ENCODE measurements around the gene NAALADL2.
"Not testable (repeated sequence)": the region's sequence is repeated elsewhere in the genome, so short reads cannot be mapped to it uniquely, and the experiment has no call there.

NAALADL2 gene

DNA sequence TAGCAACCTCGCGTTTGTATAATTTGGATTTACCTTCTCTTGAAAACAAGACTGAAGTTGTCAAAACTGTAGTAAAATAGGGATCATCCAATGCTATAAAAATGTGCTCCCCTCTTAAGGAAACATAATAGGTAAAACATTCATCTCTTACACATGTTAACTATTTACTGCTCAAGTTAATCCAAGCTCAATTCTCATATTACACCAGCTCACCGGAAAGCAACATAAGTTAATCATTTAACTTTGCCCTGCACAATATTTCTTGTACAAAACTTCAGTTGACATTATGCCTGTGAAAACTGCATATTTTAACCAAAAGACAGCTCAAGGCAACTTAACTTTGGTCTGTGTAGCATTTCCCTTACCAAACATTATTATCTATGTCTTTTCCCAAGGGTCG, 634.2 kb downstream of the NAALADL2 start:
- no peak for DNase-seq (ENCODE audit: low spot score)

DNA sequence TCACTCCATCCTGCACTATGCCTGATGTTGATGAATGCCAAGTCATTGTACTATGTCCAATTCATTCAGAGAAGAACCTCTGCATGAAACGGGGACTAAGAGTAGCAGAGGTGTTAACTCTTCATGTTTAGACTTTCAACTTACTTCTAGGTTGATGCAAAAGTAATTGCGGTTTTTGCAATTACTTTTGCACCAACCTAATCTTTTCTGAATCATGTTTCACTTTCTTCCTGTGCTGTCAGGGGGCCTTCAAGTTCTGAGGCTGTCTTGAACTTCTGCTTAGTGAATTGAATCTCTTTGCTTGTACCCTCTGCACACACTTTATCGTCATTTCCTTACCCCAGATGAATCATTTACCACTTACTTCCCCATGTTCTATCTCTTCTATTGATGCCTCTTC, 636.2 kb downstream of the NAALADL2 start:
- DNase-seq (ENCODE audit: low spot score), result no peak

DNA sequence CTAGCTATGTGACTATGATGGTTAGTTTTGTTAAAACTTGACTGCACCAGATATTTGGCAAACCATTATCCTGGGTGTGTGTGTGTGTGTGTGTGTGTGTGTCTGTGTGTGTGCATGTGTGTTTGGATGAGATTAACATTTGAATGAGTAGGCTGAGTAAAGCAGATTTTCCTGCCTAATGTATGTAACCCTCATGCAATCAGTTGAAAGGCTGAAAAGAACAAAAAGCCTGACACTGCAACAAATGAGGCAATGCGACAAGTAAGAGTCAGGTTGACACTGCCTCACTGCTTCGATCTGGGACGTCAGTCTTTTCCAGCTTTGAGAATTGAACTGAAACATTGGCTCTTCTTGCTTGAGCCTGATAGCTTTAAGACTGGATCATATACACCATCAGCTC, 643.0 kb downstream of the NAALADL2 start:
- no peak for DNase-seq (ENCODE audit: low spot score)

DNA sequence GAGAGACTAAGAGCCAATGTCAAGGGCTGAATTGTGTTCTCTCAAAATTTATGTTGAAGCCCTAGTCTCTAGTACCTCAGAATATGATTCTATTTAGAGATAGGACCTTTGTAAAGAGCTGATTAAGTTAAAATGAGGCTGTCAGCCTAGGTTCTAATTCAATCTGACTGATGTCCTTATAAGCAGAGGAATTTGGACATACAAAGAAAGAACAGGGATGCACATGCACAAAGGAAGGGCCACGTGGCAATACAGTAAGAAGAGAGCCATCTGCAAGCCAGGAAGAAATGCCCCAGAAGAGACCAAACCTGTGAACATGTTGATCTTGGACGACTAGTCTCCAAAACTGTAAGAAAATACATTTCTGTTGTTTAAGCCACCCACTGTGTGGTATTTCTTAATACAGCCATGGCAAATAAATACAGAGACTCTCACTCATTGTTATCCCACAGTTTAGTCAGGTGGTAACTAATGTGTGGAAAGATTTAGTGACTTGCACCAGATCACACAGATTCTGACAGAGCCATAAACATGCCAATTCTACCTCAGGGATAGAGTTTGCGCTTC, 652.2 kb downstream of the NAALADL2 start:
- DNase-seq (ENCODE audit: low spot score), result no peak

DNA sequence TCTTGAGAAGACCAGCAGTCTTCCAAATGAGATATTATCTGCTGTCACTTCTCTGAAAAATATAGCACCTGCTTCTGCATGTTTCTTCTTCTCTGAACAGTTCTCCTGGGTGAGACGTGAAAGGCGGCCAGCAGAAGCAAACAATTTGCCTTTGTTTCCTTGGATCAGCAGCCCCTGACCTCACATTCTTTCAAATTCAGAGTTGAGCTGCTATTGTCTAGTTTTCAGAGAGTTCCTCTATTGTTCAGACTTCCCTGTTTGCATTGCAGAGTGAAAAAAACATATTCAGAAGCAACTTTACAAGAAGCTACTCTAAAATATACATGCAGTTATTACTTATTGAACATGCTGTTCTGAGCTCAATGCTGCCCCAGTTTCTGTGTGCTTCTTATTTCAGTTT, 653.6 kb downstream of the NAALADL2 start:
- no peak for DNase-seq (ENCODE audit: low spot score)

DNA sequence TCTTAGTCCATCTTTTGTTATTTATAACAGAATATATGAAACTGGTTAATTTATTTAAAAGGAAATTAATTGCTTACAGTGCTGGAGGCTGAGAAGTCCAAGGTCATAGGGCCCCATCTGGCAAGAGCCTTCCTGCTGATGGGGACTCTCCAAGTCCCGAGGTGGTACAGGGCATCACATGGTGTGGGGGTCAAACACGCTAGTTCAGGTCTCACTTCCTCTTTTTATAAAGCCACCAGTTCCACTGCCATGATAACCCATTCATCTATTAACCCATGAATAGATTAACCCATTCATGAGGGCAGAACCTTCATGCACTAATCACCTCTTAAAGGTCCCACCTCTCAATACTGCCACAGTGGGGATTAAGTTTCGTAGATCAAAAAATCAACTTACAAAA, 659.3 kb downstream of the NAALADL2 start:
- DNase-seq (ENCODE audit: low spot score), result no peak

DNA sequence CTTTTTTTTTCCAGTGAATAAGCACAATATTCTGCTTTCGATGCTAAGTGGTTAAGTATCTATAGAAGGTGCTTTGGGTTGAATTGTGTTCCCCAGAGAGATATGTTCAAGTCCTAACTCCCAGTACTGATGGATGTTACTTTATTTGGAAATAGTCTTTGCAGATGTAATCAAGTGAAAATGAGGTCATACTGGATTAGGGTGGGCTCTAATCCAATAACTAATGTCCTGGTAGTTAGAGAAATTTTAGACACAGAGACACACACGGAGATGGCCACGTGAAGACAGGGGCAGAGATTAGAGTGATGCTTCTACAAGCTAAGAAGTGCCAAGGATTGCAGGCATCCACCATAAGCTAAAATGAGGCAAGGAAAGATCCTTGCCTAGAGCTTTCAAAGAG, 662.3 kb downstream of the NAALADL2 start:
- no peak for DNase-seq (ENCODE audit: low spot score)

DNA sequence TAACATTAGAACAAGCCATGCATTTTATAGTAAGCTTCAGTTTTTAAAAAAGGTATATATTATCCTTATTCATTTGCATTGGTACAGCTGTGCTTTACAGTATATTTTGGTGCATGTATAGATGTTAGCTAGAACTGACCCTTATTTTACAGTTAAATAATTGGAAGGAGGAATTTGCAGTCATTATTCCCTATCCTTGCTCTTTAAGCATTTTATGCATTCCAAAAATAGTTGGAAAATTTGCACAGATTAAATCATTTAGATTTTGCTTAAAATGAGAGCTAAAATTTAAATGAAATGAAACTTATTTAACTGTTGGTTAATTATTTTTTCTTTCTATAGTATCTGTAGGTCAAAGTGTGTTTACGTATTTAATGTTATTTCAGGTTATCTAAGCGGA, 667.1 kb downstream of the NAALADL2 start:
- DNase-seq (ENCODE audit: low spot score), result no peak

DNA sequence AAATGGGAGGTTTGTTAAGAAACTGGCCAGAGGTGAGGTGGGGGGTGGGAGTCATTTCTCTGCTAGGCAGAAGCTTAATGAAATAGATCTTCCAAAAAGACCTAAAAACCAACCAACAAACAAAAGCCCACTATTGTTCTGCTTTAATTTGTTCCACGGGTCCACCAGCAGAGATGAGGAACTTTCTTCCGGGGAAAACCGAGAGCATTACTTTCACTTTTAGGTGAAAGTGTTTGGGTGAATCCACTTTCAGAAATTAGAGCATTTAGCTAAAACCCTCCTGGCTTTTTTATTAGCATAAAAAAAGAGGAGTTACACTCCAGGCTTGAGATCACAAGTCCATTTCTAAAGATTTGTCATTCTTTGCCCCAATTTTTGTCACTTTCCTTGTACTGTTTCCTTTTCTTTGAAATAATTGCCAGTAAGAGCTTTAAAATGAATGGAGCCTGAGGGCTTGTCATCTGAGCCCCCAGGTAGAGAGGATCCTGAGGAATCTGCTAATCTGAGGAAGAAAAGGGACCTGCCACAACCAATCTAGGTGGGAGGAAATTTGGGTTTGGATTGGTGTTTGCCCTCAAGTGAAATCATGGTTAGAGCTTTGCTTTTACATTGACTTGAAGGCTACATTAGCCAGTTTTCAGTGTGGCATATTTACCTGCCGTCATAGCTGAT, 667.6 kb downstream of the NAALADL2 start:
- DNase-seq (ENCODE audit: low spot score), result no peak

DNA sequence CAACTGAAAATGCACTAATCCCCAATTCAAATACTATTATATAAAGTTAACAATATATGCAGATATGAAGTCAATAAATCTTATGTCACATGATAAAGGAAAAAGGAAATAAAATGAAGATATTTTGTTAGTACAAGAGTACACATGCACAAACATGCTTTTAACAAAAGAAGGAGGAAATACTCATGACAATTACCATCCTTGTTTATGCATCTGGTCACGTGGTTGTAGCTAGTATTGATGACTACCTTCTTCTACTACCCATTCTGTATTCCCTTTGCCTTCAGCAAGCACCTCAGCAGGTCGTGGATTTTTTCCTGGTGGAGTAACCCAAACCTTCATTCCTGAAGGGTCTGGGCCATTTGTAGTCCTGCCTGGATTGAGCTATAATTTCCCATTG, 669.6 kb downstream of the NAALADL2 start:
- not testable (repeated sequence) for DNase-seq (ENCODE audit: low spot score)

DNA sequence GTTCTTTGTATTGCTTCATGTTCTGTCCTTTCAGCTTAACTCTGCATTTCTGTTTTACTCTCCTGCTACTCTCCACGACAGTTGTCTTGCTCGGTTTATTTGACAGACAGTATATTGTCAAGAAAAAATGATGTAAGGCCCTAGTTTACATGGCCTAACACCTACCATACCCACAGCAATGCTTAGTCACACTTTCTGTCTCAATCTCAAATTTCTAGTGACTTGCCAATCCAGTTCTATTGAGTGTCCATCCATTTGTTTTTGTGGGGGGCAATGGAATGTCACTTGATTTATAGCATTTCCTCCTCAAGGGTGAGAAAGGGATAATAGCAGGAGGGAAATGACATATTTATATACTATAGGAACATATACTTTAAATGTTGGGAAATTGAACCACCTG, 676.2 kb downstream of the NAALADL2 start:
- DNase-seq (ENCODE audit: low spot score), result no peak

DNA sequence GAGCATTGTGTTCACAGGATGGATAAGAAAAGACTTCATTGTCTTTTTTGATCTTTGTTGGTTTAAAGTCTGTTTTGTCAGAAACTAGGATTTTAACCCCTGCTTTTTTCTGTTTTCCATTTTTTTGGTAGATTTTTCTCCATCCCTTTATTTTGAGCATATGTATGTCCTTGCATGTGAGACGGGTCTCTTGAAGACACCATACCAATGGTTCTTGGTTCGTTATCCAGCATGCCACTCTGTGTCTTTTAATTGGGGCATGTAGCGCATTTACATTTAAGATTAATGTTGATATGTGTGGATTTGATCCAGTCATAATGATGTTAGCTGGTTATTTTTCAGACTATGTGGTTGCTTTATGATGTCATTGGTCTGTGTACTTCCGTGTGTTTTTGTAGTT, 687.0 kb downstream of the NAALADL2 start:
- no peak for DNase-seq (ENCODE audit: low spot score)

DNA sequence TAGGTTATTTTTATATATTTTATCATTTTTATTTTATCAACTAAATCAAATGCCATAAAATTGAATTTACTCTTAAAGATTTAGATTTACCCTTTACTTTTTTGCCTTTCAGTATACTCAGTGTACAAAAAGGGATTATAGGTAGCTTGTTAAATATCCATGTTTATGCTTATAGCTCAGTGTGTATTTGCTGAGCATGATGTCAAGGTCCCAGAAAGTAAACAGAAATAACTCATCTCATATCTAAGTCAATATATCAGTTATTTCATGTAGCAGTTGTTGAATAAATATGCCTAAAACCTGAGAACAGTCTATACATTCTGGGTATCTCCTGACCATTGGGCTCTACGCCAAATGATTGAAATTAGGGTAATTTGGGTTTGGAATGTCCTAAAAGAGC, 693.8 kb downstream of the NAALADL2 start:
- no peak for DNase-seq (ENCODE audit: low spot score)

DNA sequence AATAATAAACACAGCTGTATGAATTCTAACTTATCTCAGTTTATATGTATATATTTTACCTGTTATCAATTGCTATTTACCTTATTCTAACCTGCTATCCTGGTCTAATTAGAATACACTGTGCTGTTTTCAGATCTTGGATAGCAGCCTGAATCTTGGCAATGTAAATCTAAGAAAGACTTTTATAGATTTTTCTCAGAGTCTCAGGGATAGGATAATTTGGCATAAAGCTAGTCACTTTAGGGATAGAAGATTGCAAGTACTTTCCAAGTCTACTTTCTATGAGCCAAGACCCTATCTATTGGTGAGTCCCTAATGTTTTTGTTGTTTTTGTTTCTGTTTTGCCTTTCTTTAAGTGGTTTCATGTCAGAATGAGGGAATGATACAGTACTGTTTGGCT, 695.7 kb downstream of the NAALADL2 start:
- DNase-seq (ENCODE audit: low spot score), result no peak

DNA sequence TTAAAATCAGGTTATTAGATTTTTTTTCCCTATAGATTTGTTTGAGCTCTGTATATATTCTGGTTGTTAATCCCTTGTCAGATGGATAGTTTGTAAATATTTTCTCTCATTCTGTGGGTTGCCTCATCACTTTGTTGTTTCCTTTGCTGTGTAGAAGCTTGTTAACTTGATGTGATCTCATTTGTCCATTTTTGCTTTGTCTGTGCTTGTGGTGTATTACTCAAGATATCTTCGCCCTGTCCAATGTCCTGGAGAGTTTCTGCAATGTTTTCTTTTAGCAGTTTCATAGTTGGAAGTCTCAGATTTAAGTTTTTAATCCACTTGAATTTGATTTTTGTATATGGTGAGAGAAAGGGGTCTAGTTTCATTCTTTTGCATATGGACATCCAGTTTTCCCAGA, 699.1 kb downstream of the NAALADL2 start:
- no peak for DNase-seq (ENCODE audit: low spot score)

DNA sequence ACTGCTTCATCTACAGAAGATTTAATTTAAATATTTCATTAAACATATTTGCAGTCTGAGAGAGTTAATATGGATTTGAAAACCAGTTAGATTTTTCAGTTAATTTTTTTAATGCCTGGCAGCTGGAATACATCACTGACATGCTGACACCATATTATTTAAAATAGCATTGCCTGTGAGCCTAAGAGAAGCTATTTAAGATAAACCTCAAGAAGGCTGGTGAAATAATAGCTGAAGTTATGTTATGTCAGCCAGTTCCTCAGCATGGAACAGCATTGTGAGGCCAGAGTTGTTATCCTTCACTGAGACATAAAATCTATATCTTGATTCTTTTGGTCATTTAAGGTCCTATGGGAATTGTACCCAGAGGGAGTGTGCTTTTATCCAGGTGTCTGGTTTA, 705.2 kb downstream of the NAALADL2 start:
- DNase-seq (ENCODE audit: low spot score), result no peak

DNA sequence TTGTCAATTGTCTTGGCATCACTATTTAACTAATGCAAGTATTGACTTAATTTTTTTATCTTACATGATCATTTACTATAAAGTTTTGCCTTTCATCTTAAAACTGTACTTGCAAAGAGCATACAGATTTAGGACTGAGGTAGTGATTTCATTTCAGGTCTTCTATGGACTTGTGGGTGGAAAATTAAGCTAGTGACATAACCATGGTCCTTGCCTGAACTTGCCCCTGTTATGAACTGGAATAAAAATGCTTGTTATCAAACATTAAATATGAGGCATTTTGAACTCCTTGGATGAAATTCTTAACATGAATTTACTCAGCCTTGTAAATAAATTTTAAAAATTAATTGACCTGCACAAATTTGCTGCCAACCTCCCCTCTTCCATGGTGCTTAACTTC, 712.0 kb downstream of the NAALADL2 start:
- no peak for DNase-seq (ENCODE audit: low spot score)

DNA sequence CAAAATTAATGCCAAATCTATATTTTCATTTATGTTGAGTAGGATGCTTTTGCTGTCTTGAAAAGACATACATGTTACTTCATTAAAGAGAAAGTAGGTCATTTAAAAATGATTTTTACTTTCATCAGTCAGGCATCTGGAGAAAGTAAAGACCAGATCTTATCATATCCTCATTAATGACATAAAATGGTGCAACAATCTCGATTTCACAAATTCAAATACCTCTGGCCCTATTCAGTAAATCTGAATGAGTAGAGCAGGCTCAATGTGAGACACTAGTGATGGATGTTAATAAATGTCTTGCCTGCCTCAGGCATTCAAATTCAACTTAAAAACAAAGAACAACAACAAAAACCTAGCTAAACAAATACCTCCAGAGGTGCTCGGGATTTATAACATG, 714.1 kb downstream of the NAALADL2 start:
- no peak for DNase-seq (ENCODE audit: low spot score)

DNA sequence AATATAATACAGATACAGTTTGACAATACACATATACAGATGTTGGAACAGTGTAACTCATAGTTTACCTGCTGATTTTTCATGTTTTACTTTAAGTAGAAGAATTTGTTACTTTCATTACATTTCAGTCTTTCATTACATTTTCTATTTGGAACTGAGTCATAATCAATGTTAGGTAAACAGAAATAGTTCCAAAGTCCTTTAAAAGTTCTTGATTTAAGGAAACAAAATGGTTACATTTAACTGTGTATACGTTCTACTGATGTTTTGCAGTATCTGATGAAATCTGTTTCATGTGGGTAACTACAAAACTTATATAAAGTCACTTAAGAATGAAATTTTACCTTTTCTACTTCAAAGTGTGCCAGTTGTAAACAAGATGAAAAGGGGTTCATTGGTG, 721.2 kb downstream of the NAALADL2 start:
- no peak for DNase-seq (ENCODE audit: low spot score)

DNA sequence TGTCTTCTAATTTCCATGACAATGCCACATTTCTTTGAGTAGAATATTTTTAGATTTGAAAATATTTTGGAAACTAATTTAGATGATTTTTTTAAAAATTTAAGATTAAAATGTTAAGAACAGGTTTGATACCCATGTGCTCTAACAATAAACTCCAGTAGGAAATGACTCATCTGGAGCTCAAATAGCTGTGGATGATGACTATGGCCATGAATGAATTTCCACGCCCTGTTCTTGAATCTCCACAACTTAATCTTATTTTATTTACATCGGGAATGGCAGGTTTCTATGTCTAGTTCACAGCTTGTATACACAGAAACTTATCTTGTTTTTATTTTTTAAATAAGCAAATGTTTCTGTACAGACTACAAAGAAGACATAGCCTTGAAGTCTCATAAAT, 726.8 kb downstream of the NAALADL2 start:
- DNase-seq (ENCODE audit: low spot score), result no peak

DNA sequence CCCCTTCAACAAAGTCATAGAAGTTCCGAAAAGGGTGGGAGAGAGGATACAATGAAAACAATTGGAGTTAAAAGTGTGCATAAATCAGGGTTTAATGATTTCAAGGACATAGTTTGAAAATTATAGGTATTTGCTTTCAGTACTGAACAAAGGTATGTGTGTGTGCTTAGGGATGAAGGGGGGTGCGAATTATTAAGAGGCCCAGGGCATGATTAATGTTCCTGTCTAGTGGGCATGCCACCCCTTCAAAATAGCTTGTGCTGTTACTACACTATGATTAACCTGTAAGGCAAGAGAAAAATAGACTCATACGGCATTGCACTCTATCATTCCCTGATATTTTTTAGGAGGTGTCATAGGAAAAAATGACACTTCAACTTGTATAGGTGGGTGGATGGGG, 731.6 kb downstream of the NAALADL2 start:
- DNase-seq (ENCODE audit: low spot score), result no peak

DNA sequence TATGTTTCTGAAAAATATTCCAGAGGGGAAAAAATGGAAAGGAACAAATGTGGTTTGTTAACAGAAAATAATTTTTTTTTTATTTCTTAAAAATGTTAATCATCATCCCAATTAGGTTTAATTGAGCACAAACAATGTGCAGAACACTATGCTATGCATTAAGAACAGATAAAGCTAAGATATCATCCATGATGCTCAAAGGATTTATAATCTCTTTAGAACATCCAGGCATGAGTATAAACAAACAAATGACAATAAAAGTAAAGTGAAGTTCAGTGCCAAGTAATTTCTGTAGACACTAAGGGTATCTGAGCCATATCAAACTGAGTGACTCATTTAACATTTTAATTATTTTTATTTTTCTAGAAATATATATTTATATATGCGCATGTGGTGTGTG, 732.2 kb downstream of the NAALADL2 start:
- no peak for DNase-seq (ENCODE audit: low spot score)

DNA sequence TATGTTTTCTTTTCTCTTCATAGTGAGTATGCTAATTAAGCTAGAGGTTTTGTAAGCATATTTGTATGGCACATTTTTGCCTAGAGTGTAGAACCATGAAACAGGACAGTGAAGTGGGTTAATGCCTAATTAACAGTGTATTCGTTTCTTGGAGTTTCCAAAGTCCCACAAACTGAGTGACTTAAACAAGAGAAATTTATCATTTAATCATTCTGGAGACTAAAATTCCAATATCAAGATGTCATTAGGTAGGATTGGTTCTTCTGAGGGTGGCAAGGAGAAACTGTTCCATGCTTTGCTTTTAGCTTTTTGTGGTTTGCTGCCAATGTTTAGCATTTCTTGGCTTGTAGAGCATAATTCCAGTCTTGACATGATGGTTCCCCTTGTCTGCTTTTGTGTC, 734.2 kb downstream of the NAALADL2 start:
- no peak for DNase-seq (ENCODE audit: low spot score)

DNA sequence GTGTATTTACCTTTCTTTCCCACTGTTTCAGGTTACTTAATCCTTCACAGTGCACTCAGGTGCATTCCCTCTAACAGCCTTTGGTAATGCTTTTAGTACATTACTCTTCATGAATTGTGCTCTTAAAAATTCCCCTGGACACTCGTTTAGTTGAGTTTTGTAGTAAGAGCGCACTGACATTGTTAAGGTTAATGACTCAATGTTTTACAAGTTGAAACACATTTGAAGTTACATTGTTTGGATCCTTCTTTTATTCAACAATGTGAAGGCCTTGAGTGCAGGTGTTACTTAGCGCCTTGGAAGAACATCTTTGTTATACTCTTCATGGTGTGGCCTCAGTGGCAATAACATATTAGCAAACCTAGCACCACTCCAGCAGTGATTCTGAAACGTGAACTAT, 739.6 kb downstream of the NAALADL2 start:
- DNase-seq (ENCODE audit: low spot score), result no peak

DNA sequence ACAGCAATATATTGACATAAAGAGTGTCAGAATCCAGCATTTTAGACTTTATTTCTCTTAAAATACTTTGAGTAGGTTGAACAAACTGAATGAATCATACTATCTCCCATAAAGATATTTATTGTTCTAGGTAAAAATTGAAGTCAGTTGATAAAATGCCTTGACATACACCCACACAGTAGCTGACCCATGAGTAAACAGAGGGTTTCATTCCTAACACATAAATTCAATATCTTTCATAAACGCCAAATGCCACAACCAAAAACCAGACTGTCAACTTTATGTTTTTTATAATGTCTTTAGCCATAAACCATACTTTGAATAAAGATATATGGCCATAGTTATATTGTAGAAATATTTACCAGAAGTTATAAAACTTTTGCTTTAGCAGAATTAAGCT, 742.4 kb downstream of the NAALADL2 start:
- no peak for DNase-seq (ENCODE audit: low spot score)
